Endothelial cell (in vitro differentiated cells): ENCODE results near the gene GCNA. TPM values are rescaled to one million over a fixed set of nuclear protein-coding genes. Genes with fewer than 3 reads are reported as not detected.

ENCODE experiments used
- DNase-seq: peaks from one replicate; pipeline ENCODE4 v3.0.0; 2021; ENCODE audit warnings: low spot score
- H3K27ac Mint-ChIP-seq: one replicate; pipeline ENCODE4 v1.8.0; 2021; ENCODE audit warnings: mixed read lengths, inconsistent platforms; ENCODE audit not compliant: unreplicated experiment
- H3K27me3 Mint-ChIP-seq: one replicate; pipeline ENCODE4 v1.8.0; 2021; ENCODE audit warnings: mild to moderate bottlenecking, moderate library complexity, mixed read lengths, inconsistent platforms; ENCODE audit not compliant: unreplicated experiment
- H3K36me3 Mint-ChIP-seq: one replicate; pipeline ENCODE4 v1.8.0; 2021; ENCODE audit warnings: mild to moderate bottlenecking, low read depth, mixed read lengths, inconsistent platforms; ENCODE audit not compliant: unreplicated experiment
- H3K4me1 Mint-ChIP-seq: one replicate; pipeline ENCODE4 v1.8.0; 2021; ENCODE audit warnings: mild to moderate bottlenecking, mixed read lengths, inconsistent platforms; ENCODE audit not compliant: unreplicated experiment
- H3K4me3 Mint-ChIP-seq: one replicate; pipeline ENCODE4 v1.8.0; 2021; ENCODE audit warnings: mild to moderate bottlenecking, mixed read lengths, inconsistent platforms; ENCODE audit not compliant: unreplicated experiment
- H3K9me3 Mint-ChIP-seq: one replicate; pipeline ENCODE4 v1.8.0; 2021; ENCODE audit warnings: mixed read lengths, inconsistent platforms; ENCODE audit not compliant: unreplicated experiment
- CTCF ChIP-seq: fragments of 200-600 bp; sonication (generic); IDR thresholded peaks from one replicate; pipeline ENCODE4 v1.5.0; 2021; ENCODE audit warnings: antibody characterized with exemption; ENCODE audit not compliant: unreplicated experiment
- total RNA-seq: library from RNA; stranded (reverse); fragmentation: NEBNext Ultra II Directional; extraction: Animal tissue kit (Norgen Biotek cat#: 25700); gene quantifications from one replicate; pipeline ENCODE4 v1.2.1, GENCODE V29; 2021; ENCODE audit not compliant: unreplicated experiment

The GCNA gene
- total RNA-seq, 1 donor from 2014 or later, result 3.0 TPM

- Mint-ChIP-seq H3K4me3 (no peak overlapping the region), H3K9me3 (no peaks in the 10 kb centered on the region), H3K36me3 (peaks cover 6% of the 10 kb centered on the region), H3K27ac (peak overlapping the region; percentile 78), H3K27me3 (no peaks in the 10 kb centered on the region), H3K4me1 (peaks cover 12% of the 10 kb centered on the region)
- no peak for TF ChIP-seq CTCF
- DNase-seq, result no peak
These were observed 45.5 kb downstream of the GCNA start for GRCh38 chrX:71623714-71624113.

- no peak overlapping the region for H3K27ac Mint-ChIP-seq
- DNase-seq, result no peak
- no peak for TF ChIP-seq CTCF
- H3K9me3 Mint-ChIP-seq, result no peaks in the 10 kb centered on the region
- no peak overlapping the region for H3K4me3 Mint-ChIP-seq
- H3K36me3 Mint-ChIP-seq, result no peaks in the 10 kb centered on the region
- H3K4me1 Mint-ChIP-seq, result peaks cover 12% of the 10 kb centered on the region
- no peaks in the 10 kb centered on the region for H3K27me3 Mint-ChIP-seq
These were observed 47.2 kb downstream of the GCNA start for GRCh38 chrX:71625471-71625870.

GRCh38 chrX:71626576-71626975 lies 48.3 kb downstream of the GCNA start:
- TF ChIP-seq CTCF, result no peak
- H3K4me3 Mint-ChIP-seq, result no peak overlapping the region
- DNase-seq, result no peak
- H3K27ac Mint-ChIP-seq, result no peak overlapping the region
- no peaks in the 10 kb centered on the region for H3K9me3 Mint-ChIP-seq
- no peaks in the 10 kb centered on the region for H3K36me3 Mint-ChIP-seq
- peaks cover 12% of the 10 kb centered on the region for H3K4me1 Mint-ChIP-seq
- H3K27me3 Mint-ChIP-seq, result no peaks in the 10 kb centered on the region

- DNase-seq, result no peak
- Mint-ChIP-seq H3K27me3 (no peaks in the 10 kb centered on the region), H3K27ac (no peak overlapping the region), H3K4me1 (peaks cover 7% of the 10 kb centered on the region), H3K4me3 (no peak overlapping the region), H3K36me3 (no peaks in the 10 kb centered on the region), H3K9me3 (no peaks in the 10 kb centered on the region)
- no peak for TF ChIP-seq CTCF
These were observed 49.6 kb downstream of the GCNA start for GRCh38 chrX:71627588-71628404.

- H3K4me1 Mint-ChIP-seq, result no peaks in the 10 kb centered on the region
- H3K9me3 Mint-ChIP-seq, result no peaks in the 10 kb centered on the region
- no peak overlapping the region for H3K4me3 Mint-ChIP-seq
- no peaks in the 10 kb centered on the region for H3K36me3 Mint-ChIP-seq
- H3K27ac Mint-ChIP-seq, result no peak overlapping the region
- no peaks in the 10 kb centered on the region for H3K27me3 Mint-ChIP-seq
- TF ChIP-seq CTCF, result no peak
- DNase-seq, result no peak
These were observed 51.2 kb downstream of the GCNA start for GRCh38 chrX:71629467-71629866.
